ENCODE data around the gene SLC12A9. TPM values are rescaled to one million over a fixed set of nuclear protein-coding genes. Genes with fewer than 3 reads are reported as not detected.

The SLC12A9 gene
- total RNA-seq, 1 donor from 2014 or later: 30.5 TPM

GRCh38 chr7:100826514-100827329 is 25.8 kb upstream of the SLC12A9 start:
- DNase-seq (ENCODE audit: low read depth) (no peak), FAIRE-seq (no peak)
- H2AFZ ChIP-seq (ENCODE audit: low read depth, low read length): peak overlapping the region; percentile 60
- peaks cover 39% of the 10 kb centered on the region for H3K79me2 ChIP-seq (ENCODE audit: insufficient read depth, low read length)
- H3K27ac ChIP-seq (ENCODE audit: low read depth, low read length): peak overlapping the region; percentile 33
- H3K4me2 ChIP-seq (ENCODE audit: low read length): peak overlapping the region; percentile 93
- H3K27me3 ChIP-seq (ENCODE audit: insufficient read depth, low read length): no peaks in the 10 kb centered on the region
- H3K4me1 ChIP-seq (ENCODE audit: insufficient read depth, low read length): peaks cover 17% of the 10 kb centered on the region
- Mint-ChIP-seq H3K27ac (ENCODE audit: unreplicated experiment) (peak overlapping the region; percentile 84), H3K4me3 (ENCODE audit: unreplicated experiment) (peak overlapping the region; percentile 94), H3K36me3 (ENCODE audit: low read depth, unreplicated experiment) (peaks cover 5% of the 10 kb centered on the region), H3K9me3 (ENCODE audit: unreplicated experiment) (no peaks in the 10 kb centered on the region), H3K4me1 (ENCODE audit: low read depth, unreplicated experiment) (peaks cover 8% of the 10 kb centered on the region), H3K27me3 (ENCODE audit: low read depth, unreplicated experiment) (no peaks in the 10 kb centered on the region)
- H3K9ac ChIP-seq (ENCODE audit: low read length): peak overlapping the region; percentile 71
- no peaks in the 10 kb centered on the region for H3K9me3 ChIP-seq (ENCODE audit: insufficient read depth, low read depth, low read length)
- peak overlapping the region; percentile 80 for H3K4me3 ChIP-seq (ENCODE audit: insufficient read depth, low read depth, low read length)
- H3K36me3 ChIP-seq (ENCODE audit: insufficient read depth, low read length): peaks cover 8% of the 10 kb centered on the region
- H4K20me1 ChIP-seq (ENCODE audit: insufficient read depth, low read length): peaks cover 45% of the 10 kb centered on the region
- no peak for TF ChIP-seq EZH2 (IDR thresholded peaks at IDR 0.05; ENCODE audit: insufficient read depth, low read length)
- TF ChIP-seq, protein P1, sequence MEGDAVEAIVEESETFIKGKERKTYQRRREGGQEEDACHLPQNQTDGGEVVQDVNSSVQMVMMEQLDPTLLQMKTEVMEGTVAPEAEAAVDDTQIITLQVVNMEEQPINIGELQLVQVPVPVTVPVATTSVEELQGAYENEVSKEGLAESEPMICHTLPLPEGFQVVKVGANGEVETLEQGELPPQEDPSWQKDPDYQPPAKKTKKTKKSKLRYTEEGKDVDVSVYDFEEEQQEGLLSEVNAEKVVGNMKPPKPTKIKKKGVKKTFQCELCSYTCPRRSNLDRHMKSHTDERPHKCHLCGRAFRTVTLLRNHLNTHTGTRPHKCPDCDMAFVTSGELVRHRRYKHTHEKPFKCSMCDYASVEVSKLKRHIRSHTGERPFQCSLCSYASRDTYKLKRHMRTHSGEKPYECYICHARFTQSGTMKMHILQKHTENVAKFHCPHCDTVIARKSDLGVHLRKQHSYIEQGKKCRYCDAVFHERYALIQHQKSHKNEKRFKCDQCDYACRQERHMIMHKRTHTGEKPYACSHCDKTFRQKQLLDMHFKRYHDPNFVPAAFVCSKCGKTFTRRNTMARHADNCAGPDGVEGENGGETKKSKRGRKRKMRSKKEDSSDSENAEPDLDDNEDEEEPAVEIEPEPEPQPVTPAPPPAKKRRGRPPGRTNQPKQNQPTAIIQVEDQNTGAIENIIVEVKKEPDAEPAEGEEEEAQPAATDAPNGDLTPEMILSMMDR (IDR thresholded peaks at IDR 0.05; ENCODE audit: insufficient read depth, low read depth, low read length): no peak

DNA sequence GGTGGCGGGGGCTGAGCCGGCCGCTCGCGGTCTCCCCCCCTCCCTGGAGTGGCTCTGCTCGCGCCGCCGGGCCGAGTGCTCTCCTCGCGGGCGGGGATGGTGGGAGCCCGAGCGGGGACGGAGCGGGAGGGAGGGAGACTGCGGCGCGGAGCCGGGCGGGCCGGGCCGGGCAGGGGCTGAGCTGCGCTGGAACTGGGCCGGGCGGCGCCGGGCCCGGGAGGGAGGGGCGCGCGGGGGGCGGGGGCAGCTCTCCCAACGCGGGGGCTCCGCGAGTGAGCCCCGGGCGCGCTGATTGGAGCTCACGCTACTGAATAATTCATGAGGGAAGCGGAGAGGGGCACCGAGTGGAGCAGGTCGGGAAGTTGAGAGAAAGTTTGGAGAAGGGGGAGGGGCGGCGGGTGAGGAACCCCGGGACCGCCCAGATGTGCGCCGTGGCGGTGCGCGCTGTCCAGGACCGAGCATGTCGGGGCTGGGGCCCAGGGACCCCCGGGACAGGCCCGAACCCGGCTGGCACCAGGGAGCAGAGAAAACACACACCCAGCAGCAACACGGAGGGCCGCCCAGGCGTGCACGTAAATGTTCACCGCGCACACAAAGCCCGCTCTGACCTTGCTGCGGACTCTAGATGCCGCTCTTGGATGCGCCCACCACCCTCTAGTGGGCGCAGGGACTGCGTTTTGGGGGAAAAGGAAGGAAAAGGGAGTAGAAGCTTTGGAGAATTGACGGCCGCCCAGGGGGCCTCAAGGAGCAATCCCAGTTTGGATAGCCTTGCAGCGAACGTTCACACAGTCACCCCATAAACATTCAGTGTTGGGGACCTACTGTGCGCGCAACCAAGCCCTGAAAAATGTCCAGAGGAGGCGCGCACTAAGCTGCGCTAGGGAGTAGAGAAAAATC is 24.9 kb upstream of the SLC12A9 start, which contains the start of gene EPHB4:
EPHB4 (minus strand) TSS at position 194 of the 897 bp plus-strand sequence. CDS start 493 bp downstream, outside the sequence.
- Mint-ChIP-seq H3K27me3 (ENCODE audit: low read depth, unreplicated experiment) (no peaks in the 10 kb centered on the region), H3K4me3 (ENCODE audit: unreplicated experiment) (peak within 1 kb of the TSS; percentile 95), H3K9me3 (ENCODE audit: unreplicated experiment) (no peaks in the 10 kb centered on the region), H3K36me3 (ENCODE audit: low read depth, unreplicated experiment) (peaks cover 2% of the 10 kb centered on the region), H3K4me1 (ENCODE audit: low read depth, unreplicated experiment) (peaks cover 8% of the 10 kb centered on the region), H3K27ac (ENCODE audit: unreplicated experiment) (peak within 1 kb of the TSS; percentile 88)
- peaks cover 39% of the 10 kb centered on the region for H4K20me1 ChIP-seq (ENCODE audit: insufficient read depth, low read length)
- H3K9me3 ChIP-seq (ENCODE audit: insufficient read depth, low read depth, low read length): no peaks in the 10 kb centered on the region
- H2AFZ ChIP-seq (ENCODE audit: low read depth, low read length): peak within 1 kb of the TSS; percentile 97
- H3K27me3 ChIP-seq (ENCODE audit: insufficient read depth, low read length): no peaks in the 10 kb centered on the region
- peak within 1 kb of the TSS; percentile 80 for H3K4me3 ChIP-seq (ENCODE audit: insufficient read depth, low read depth, low read length)
- H3K27ac ChIP-seq (ENCODE audit: low read depth, low read length): peak within 1 kb of the TSS; percentile 51
- peak within 1 kb of the TSS; percentile 93 for H3K4me2 ChIP-seq (ENCODE audit: low read length)
- peaks cover 39% of the 10 kb centered on the region for H3K79me2 ChIP-seq (ENCODE audit: insufficient read depth, low read length)
- H3K4me1 ChIP-seq (ENCODE audit: insufficient read depth, low read length): peaks cover 17% of the 10 kb centered on the region
- DNase-seq (ENCODE audit: low read depth) (peak; percentile 80), FAIRE-seq (no peak)
- H3K36me3 ChIP-seq (ENCODE audit: insufficient read depth, low read length): peaks cover 5% of the 10 kb centered on the region
- H3K9ac ChIP-seq (ENCODE audit: low read length): peak within 1 kb of the TSS; percentile 71
- TF ChIP-seq EZH2 (IDR thresholded peaks at IDR 0.05; ENCODE audit: insufficient read depth, low read length): no peak
- TF ChIP-seq, protein P1 (IDR thresholded peaks at IDR 0.05; ENCODE audit: insufficient read depth, low read depth, low read length): peak; percentile 35

Measured in astrocyte (in vitro differentiated cells and primary cell).